ENCODE results near the gene DDX25.
"Not testable (repeated sequence)": the region's sequence is repeated elsewhere in the genome, so short reads cannot be mapped to it uniquely, and the experiment has no call there.

The DDX25 gene

GRCh38 chr11:125910226-125910849 is 6.0 kb downstream of the DDX25 start:
- no CpG with 5 or more reads among the region's 8 CpGs for WGBS (ENCODE audit: extremely low coverage, insufficient coverage, insufficient read length)

GRCh38 chr11:125914601-125915000 is 10.3 kb downstream of the DDX25 start:
- not testable (repeated sequence) for H3K4me1 ChIP-seq (ENCODE audit: control insufficient read depth in 1 of 2, insufficient read depth in 2 of 2, low read length in 2 of 2); H2AFZ ChIP-seq (ENCODE audit: insufficient read depth, low read length, poor library complexity); H3K27me3 ChIP-seq (ENCODE audit: insufficient read depth, low read length); H3K23ac ChIP-seq (ENCODE audit: low read length); H3K4me2 ChIP-seq (ENCODE audit: low read length); H2BK5ac ChIP-seq (ENCODE audit: low read depth, low read length, poor library complexity); H4K12ac ChIP-seq (ENCODE audit: low read depth, low read length); H3K9me3 ChIP-seq (ENCODE audit: insufficient read depth, low read depth, low read length); H3K18ac ChIP-seq (ENCODE audit: low read length); H3K79me1 ChIP-seq (ENCODE audit: low read length); H2AK5ac ChIP-seq (ENCODE audit: low read length); DNase-seq; H4K8ac ChIP-seq (ENCODE audit: low read depth, low read length); H3K4ac ChIP-seq (ENCODE audit: low read depth, low read length); H3K14ac ChIP-seq (ENCODE audit: low read length); H3K9ac ChIP-seq (ENCODE audit: low read length); H3K36me3 ChIP-seq (ENCODE audit: control insufficient read depth in 1 of 2, insufficient read depth in 2 of 2, low read length in 2 of 2); H3K27ac ChIP-seq (ENCODE audit: low read depth, low read length); H2BK120ac ChIP-seq (ENCODE audit: insufficient read depth, low read length, poor library complexity); H2BK12ac ChIP-seq (ENCODE audit: low read length); H4K91ac ChIP-seq (ENCODE audit: low read depth, low read length); H3K4me3 ChIP-seq (ENCODE audit: low read depth, low read length); H3K79me2 ChIP-seq (ENCODE audit: control insufficient read depth, insufficient read depth, low read length, poor library complexity)
- WGBS (ENCODE audit: extremely low coverage, insufficient coverage, insufficient read length): no CpG with 5 or more reads among the region's 3 CpGs

More at GRCh38 chr11:125910226-125910849, 6.0 kb downstream of the DDX25 start:
- Histone ChIP-seq H2AFZ (ENCODE audit: insufficient read depth, low read length, poor library complexity) (no peak overlapping the region), H4K8ac (ENCODE audit: low read depth, low read length) (no peak overlapping the region), H2BK12ac (ENCODE audit: low read length) (no peak overlapping the region), H3K4me3 (ENCODE audit: low read depth, low read length) (no peak overlapping the region), H3K27ac (ENCODE audit: low read depth, low read length) (no peak overlapping the region), H2BK5ac (ENCODE audit: low read depth, low read length, poor library complexity) (no peak overlapping the region), H3K9ac (ENCODE audit: low read length) (no peak overlapping the region), H3K27me3 (ENCODE audit: insufficient read depth, low read length) (no peaks in the 10 kb centered on the region), H2AK5ac (ENCODE audit: low read length) (no peak overlapping the region), H3K18ac (ENCODE audit: low read length) (no peak overlapping the region), H2BK120ac (ENCODE audit: insufficient read depth, low read length, poor library complexity) (no peak overlapping the region), H3K4me2 (ENCODE audit: low read length) (no peak overlapping the region), H3K79me2 (ENCODE audit: control insufficient read depth, insufficient read depth, low read length, poor library complexity) (no peaks in the 10 kb centered on the region), H3K14ac (ENCODE audit: low read length) (no peak overlapping the region), H4K91ac (ENCODE audit: low read depth, low read length) (no peak overlapping the region), H3K23ac (ENCODE audit: low read length) (no peak overlapping the region), H3K9me3 (ENCODE audit: insufficient read depth, low read depth, low read length) (no peaks in the 10 kb centered on the region), H4K12ac (ENCODE audit: low read depth, low read length) (no peak overlapping the region), H3K36me3 (ENCODE audit: control insufficient read depth in 1 of 2, insufficient read depth in 2 of 2, low read length in 2 of 2) (no peaks in the 10 kb centered on the region), H3K4ac (ENCODE audit: low read depth, low read length) (no peak overlapping the region), H3K79me1 (ENCODE audit: low read length) (no peaks in the 10 kb centered on the region), H3K4me1 (ENCODE audit: control insufficient read depth in 1 of 2, insufficient read depth in 2 of 2, low read length in 2 of 2) (no peaks in the 10 kb centered on the region)
- no peak for DNase-seq

- no peak overlapping the region for H4K91ac ChIP-seq (ENCODE audit: low read depth, low read length)
- H2BK12ac ChIP-seq (ENCODE audit: low read length): no peak overlapping the region
- no peak overlapping the region for H2AFZ ChIP-seq (ENCODE audit: insufficient read depth, low read length, poor library complexity)
- H3K4me3 ChIP-seq (ENCODE audit: low read depth, low read length): no peak overlapping the region
- H4K8ac ChIP-seq (ENCODE audit: low read depth, low read length): no peak overlapping the region
- H2AK5ac ChIP-seq (ENCODE audit: low read length): no peak overlapping the region
- no peaks in the 10 kb centered on the region for H3K4me1 ChIP-seq (ENCODE audit: control insufficient read depth in 1 of 2, insufficient read depth in 2 of 2, low read length in 2 of 2)
- no peak overlapping the region for H3K4me2 ChIP-seq (ENCODE audit: low read length)
- no peak overlapping the region for H4K12ac ChIP-seq (ENCODE audit: low read depth, low read length)
- H3K79me2 ChIP-seq (ENCODE audit: control insufficient read depth, insufficient read depth, low read length, poor library complexity): no peaks in the 10 kb centered on the region
- H3K18ac ChIP-seq (ENCODE audit: low read length): no peak overlapping the region
- H2BK120ac ChIP-seq (ENCODE audit: insufficient read depth, low read length, poor library complexity): no peak overlapping the region
- no peak overlapping the region for H3K9ac ChIP-seq (ENCODE audit: low read length)
- no peak overlapping the region for H2BK5ac ChIP-seq (ENCODE audit: low read depth, low read length, poor library complexity)
- no peak overlapping the region for H3K14ac ChIP-seq (ENCODE audit: low read length)
- no peaks in the 10 kb centered on the region for H3K9me3 ChIP-seq (ENCODE audit: insufficient read depth, low read depth, low read length)
- H3K27ac ChIP-seq (ENCODE audit: low read depth, low read length): no peak overlapping the region
- WGBS (ENCODE audit: extremely low coverage, insufficient coverage, insufficient read length): no CpG with 5 or more reads among the region's 12 CpGs
- no peak overlapping the region for H3K23ac ChIP-seq (ENCODE audit: low read length)
- no peak for DNase-seq
- H3K4ac ChIP-seq (ENCODE audit: low read depth, low read length): no peak overlapping the region
- no peaks in the 10 kb centered on the region for H3K79me1 ChIP-seq (ENCODE audit: low read length)
- no peaks in the 10 kb centered on the region for H3K36me3 ChIP-seq (ENCODE audit: control insufficient read depth in 1 of 2, insufficient read depth in 2 of 2, low read length in 2 of 2)
- no peaks in the 10 kb centered on the region for H3K27me3 ChIP-seq (ENCODE audit: insufficient read depth, low read length)
These were observed 12.5 kb downstream of the DDX25 start for GRCh38 chr11:125916683-125917347.

GRCh38 chr11:125918140-125918840 is 14.0 kb downstream of the DDX25 start:
- Histone ChIP-seq H2BK120ac (ENCODE audit: insufficient read depth, low read length, poor library complexity) (no peak overlapping the region), H3K79me1 (ENCODE audit: low read length) (no peaks in the 10 kb centered on the region), H3K79me2 (ENCODE audit: control insufficient read depth, insufficient read depth, low read length, poor library complexity) (no peaks in the 10 kb centered on the region), H2BK12ac (ENCODE audit: low read length) (no peak overlapping the region), H3K4me3 (ENCODE audit: low read depth, low read length) (no peak overlapping the region), H3K4ac (ENCODE audit: low read depth, low read length) (no peak overlapping the region), H2AFZ (ENCODE audit: insufficient read depth, low read length, poor library complexity) (no peak overlapping the region), H4K12ac (ENCODE audit: low read depth, low read length) (no peak overlapping the region), H3K18ac (ENCODE audit: low read length) (no peak overlapping the region), H3K4me2 (ENCODE audit: low read length) (no peak overlapping the region), H2AK5ac (ENCODE audit: low read length) (no peak overlapping the region), H4K91ac (ENCODE audit: low read depth, low read length) (no peak overlapping the region), H4K8ac (ENCODE audit: low read depth, low read length) (no peak overlapping the region), H2BK5ac (ENCODE audit: low read depth, low read length, poor library complexity) (no peak overlapping the region), H3K14ac (ENCODE audit: low read length) (no peak overlapping the region), H3K23ac (ENCODE audit: low read length) (no peak overlapping the region), H3K9ac (ENCODE audit: low read length) (no peak overlapping the region), H3K36me3 (ENCODE audit: control insufficient read depth in 1 of 2, insufficient read depth in 2 of 2, low read length in 2 of 2) (no peaks in the 10 kb centered on the region), H3K9me3 (ENCODE audit: insufficient read depth, low read depth, low read length) (no peaks in the 10 kb centered on the region), H3K27me3 (ENCODE audit: insufficient read depth, low read length) (no peaks in the 10 kb centered on the region), H3K27ac (ENCODE audit: low read depth, low read length) (no peak overlapping the region), H3K4me1 (ENCODE audit: control insufficient read depth in 1 of 2, insufficient read depth in 2 of 2, low read length in 2 of 2) (no peaks in the 10 kb centered on the region)
- WGBS (ENCODE audit: extremely low coverage, insufficient coverage, insufficient read length): no CpG with 5 or more reads among the region's 13 CpGs
- DNase-seq: no peak

All from trophoblast cell (in vitro differentiated cells and primary cell).